DOHH2 (cell line): ENCODE measurements around the gene RHBDF2.

Experiments
- EZH2phosphoT487 ChIP-seq: fragments of 200-600 bp; sonication (generic); IDR thresholded peaks from 2 replicates; pipeline ENCODE4 v1.6.1; 2017; ENCODE audit warnings: borderline replicate concordance, mild to moderate bottlenecking, antibody characterized with exemption, low read length, moderate library complexity, mixed read lengths
- TF ChIP-seq, protein P1 (sequence below): fragments of 200-600 bp; sonication (generic); IDR thresholded peaks from one replicate; pipeline ENCODE4 v1.5.1; 2014; ENCODE audit warnings: antibody characterized with exemption, mild to moderate bottlenecking, low read depth, low read length; ENCODE audit not compliant: poor library complexity, severe bottlenecking

DNA sequence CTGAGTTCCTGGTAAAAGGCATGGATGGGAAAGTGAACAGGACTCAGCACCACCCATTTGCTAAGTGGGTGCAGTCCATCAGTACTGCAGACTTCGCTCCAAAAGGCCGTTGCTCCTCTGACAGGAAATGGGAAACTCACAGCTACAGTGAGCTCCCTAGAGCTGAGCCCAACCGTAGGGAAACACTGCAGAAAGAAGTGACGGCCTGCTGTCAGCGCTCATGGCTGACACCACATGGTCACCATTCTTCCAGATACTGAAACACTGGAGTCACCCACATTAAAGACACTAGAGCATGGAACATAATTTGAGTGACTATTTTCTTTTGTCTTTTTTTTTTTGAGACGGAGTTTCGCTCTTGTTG, 80.2 kb downstream of the RHBDF2 start:
- TF ChIP-seq EZH2phosphoT487: no peak
- TF ChIP-seq, protein P1, sequence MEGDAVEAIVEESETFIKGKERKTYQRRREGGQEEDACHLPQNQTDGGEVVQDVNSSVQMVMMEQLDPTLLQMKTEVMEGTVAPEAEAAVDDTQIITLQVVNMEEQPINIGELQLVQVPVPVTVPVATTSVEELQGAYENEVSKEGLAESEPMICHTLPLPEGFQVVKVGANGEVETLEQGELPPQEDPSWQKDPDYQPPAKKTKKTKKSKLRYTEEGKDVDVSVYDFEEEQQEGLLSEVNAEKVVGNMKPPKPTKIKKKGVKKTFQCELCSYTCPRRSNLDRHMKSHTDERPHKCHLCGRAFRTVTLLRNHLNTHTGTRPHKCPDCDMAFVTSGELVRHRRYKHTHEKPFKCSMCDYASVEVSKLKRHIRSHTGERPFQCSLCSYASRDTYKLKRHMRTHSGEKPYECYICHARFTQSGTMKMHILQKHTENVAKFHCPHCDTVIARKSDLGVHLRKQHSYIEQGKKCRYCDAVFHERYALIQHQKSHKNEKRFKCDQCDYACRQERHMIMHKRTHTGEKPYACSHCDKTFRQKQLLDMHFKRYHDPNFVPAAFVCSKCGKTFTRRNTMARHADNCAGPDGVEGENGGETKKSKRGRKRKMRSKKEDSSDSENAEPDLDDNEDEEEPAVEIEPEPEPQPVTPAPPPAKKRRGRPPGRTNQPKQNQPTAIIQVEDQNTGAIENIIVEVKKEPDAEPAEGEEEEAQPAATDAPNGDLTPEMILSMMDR: no peak
